HG03354 (cell line): ENCODE results near the gene RGS17.
"Not testable (repeated sequence)": the region's sequence is repeated elsewhere in the genome, so short reads cannot be mapped to it uniquely, and the experiment has no call there.

Experiments used
- ATAC-seq: cut with Tn5 transposase; IDR thresholded peaks from one replicate; pipeline ENCODE4 v1.9.1; 2021; ENCODE audit warnings: mild to moderate bottlenecking; ENCODE audit not compliant: unreplicated experiment, poor library complexity, severe bottlenecking

The RGS17 gene, protein sequence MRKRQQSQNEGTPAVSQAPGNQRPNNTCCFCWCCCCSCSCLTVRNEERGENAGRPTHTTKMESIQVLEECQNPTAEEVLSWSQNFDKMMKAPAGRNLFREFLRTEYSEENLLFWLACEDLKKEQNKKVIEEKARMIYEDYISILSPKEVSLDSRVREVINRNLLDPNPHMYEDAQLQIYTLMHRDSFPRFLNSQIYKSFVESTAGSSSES

DNA sequence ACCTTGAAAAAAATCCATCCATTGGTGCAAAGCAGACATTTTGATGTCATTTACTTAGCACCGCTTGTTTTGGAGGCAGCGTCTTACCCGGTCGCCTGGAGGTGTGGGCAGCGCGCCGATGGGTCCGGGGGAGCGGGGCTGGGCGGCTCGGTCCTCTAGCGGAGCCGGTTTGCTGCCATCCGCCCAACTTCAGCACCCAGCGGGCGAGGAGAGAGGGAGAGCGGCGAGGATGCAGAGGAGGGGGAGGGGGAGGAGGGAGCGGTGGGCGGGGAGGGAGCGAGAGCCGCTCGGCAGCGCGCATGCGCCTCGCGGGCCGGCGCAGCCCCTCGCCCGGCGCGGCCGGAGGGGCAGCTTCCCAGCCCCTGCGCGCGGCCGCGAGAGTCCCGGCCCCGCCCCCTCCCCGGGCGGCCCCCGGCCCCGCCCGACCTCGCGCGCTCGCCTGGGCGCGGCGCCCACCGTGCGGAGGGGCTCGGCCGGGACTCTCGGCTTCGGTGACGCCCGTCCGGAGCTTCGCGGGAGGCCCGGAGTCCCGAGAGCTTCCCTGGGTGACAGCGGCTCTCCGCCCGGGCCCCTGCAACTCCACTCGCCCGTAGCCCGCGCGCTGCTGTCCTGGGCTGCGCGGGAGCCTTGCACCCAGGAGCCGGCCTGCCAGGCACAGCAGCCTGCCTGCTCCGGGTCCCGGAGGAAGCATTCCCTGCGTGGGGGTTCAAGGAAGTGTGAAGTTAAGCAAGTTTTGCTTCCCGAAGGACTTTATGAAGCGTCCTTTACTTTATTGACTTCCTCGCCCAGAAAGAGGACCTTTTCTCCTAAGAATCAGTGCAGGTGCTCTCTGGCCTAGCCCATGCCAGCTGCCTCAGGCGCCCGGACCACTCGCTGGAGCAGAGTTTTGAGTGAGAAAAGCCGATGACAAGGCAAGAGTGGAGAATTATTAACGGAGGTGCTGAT lies at the start of gene RGS17:
Gene RGS17, minus strand, starts transcription at position 246 of the 945 bp plus-strand sequence. CDS start 87,264 bp downstream, outside the sequence.
- peak; percentile 60 for ATAC-seq

DNA sequence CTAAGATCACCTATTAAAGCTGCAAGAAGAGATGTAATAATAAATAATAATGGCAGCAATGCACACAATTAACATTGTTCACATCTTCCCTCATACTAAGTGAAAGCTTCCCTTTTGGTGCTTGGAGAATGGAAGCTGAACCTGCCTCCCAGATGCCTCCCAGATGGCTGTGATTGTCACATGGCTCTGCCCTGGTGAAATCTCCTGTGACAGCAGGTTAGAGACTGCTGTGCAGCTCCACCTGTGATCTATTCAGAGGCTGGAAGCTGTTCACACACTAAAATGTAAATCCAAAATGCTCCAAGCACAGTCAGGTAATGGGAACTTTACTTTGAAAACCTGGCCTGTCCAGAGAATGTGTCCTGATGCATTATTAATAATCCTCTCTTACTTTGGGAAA lies 41.7 kb upstream of the RGS17 start:
- ATAC-seq = no peak

DNA sequence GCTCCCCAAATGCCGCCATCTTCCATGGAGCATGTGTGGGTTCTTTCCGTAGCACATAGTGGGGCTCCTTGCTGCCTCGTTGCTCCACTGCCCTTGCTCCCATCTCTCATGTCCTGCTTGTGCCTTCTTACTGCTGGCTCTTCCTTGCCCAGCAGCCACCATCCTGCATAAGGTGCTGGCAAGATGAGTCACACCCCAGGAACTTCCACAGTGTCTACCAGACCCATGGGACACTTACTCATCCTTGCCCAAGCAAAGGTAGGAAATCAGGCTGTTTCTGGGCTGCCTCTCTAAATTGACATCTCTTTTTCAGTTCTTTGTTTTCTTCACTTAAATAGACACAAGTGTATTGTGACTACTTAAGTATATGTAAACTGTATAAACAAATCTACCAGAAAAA lies 39.4 kb upstream of the RGS17 start:
- ATAC-seq = no peak

- no peak for ATAC-seq
Observed at GRCh38 chr6:153167907-153168306, 36.8 kb upstream of the RGS17 start.

DNA sequence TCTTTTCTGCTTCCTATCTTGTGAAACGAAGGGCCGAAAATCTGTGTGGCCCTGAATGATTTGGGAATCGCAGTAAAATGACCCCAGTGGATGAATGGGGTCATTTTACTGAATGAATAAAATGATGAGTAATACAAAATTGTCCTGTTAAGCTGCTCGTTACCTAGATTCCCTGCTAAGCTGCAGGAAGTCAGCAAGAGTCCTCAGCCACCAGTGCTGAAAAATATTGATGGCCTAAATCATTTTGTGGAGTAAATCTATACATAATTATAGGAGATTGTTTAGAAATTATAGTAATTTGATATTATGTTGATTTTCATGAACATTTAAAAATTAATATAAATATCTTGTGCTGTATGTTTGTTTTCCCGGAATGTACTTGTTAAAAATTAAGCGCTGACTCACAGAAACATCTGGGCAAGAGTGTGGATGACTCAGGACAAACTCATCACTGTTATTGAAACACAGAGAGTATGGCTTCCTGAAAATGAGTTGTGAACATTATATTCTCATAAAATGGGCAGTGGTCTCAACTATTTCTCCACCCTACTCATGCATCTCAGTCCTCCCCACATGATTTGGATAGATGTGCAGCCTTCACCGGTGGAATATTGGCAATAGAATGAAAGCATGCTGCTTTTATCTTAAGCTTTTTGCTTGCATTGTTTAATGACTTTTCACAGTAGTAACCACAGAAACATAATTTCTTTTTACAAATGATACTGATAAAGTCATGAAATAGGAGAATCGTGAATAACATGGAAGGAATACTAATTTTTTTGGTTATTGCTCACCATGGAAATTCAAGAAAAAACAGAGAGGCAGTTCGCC lies 36.2 kb upstream of the RGS17 start:
- peak; percentile 54 for ATAC-seq

DNA sequence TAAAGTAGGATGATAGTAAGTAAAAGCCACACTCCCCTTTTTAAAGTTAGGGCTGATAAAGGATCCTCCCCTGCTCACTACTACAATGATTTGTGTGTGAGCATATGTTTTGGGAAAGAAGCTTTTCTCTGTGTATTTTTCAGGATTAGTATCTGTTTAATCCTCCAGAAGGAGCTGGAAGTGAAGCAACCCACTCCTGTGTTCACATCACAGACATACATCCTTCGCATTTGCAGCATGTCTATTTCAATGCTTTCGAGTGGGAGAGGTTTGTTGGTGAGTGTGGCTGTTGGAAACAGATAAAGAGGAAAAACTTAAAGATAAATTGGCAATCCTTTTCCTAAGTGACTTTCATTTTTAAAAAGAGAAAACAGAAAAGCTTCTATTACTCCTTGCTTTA lies 31.6 kb upstream of the RGS17 start:
- no peak for ATAC-seq

DNA sequence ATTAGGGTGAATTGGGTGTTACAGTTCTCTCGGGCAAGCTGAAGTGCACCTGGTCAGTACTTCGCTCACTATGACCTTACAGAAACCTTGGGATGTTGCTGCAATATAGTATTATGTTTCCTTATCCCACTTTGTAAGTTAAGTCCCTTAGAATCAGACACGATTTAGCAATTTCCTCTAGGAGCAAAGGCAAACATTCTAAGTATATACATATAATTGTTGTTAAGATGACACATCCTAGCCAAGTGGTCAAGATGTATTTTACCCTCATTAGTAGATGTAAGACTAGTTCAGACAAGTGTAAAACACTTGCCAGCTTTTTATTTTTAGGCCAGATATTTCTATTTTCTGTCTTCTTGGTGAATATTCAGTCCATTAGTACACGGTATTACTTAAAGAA lies 31.1 kb upstream of the RGS17 start:
- no peak for ATAC-seq

- ATAC-seq = no peak
Observed at GRCh38 chr6:153160221-153160620, 29.1 kb upstream of the RGS17 start.

DNA sequence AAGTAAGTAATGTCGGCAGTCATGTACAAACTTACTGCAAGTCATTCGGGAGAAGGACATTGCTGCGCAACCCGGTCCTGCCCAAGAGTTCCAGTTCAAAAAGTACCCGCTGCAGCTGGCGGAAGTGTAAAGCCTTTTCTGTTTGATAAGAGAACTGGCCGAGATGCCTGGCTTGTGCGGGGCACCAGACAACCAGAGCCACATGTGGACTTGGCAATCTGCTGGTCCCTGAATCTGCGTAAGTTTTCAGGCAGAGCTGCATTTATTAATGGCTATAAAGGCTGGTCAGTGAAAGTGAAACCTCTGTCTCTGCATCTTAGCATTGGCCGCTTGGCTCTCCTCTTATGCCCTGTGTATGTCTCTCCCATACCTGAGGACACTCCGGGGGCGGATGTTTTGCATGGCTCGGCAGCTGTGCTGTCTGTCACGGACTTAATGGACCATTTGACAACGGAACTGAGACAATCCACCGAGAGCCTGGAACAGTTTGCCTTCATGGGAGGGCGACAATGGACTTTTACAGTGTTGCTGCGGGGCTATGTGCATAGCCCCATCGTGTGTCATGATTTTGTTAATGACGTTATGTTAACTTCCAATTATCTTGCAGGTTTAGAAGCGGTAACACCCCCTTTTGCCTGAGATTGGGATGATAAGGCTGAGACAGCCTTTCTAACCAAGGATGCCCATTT lies 19.8 kb upstream of the RGS17 start:
- ATAC-seq = no peak

GRCh38 chr6:153150371-153150751 lies 19.3 kb upstream of the RGS17 start:
- ATAC-seq = no peak

DNA sequence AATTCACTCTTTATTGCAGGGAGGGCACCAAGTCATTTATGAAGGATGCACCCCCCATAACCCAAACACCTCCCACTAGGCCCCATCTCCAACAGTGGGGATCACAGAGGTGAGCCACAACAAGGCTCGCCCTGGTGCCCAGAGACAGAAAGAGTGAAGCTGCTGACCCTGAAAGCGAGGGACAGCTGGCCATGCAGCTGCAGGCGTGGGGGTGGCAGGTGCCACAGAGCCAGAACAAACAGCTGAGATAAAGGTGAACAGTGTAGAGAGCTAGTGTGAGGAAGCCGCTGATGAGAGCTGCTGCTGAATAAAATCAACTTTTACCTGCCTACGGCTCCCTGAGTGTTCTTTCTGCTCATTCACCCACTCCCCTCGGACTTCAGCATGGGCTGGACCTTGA lies 18.8 kb upstream of the RGS17 start:
- no peak for ATAC-seq

- no peak for ATAC-seq
Observed at GRCh38 chr6:153146413-153146812, 15.3 kb upstream of the RGS17 start.

DNA sequence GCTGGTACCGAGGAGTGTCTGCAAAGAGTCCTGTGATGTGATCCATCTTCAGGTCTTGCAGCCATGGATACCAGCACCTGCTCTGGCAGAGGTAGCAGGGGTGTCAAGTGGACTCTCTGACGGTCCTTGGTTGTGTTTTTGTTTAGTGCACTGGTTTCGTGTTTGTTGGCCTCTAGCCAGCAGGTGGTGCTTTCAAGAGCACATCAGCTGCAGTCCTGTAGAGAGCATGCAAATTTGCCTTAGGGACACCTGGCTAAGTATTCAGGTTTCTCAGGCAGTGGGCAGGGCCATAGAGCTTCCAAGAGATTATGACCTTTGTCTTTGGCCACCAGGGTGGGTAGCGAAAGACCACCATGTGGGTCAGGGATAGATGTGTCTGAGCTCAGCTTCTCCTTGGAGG lies 14.5 kb upstream of the RGS17 start:
- ATAC-seq = no peak

- no peak for ATAC-seq
Observed at GRCh38 chr6:153143200-153143599, 12.1 kb upstream of the RGS17 start.

- no peak for ATAC-seq
Observed at GRCh38 chr6:153140299-153140698, 9.2 kb upstream of the RGS17 start.

DNA sequence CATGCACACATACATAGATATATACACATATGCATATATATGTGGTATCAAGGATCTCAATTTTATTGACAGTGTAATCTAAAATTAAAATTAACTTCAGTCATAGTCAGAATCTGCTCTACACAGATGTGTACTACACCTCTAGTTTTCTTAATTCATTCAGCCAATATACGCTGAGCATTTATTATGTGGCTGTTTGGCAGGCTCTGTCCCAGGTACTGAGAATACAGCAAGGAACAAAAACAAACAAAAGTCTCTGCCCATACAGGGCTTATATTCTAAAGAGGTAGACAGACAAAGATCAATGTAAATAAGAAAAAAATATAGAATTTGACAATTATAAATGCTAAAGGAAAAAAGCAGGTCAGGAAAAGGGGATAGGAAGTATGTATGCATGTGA lies 7.8 kb upstream of the RGS17 start:
- ATAC-seq = no peak

- ATAC-seq = no peak
Observed at GRCh38 chr6:153135681-153136080, 4.6 kb upstream of the RGS17 start.

GRCh38 chr6:153133667-153134066 lies 2.6 kb upstream of the RGS17 start:
- not testable (repeated sequence) for ATAC-seq

GRCh38 chr6:153130515-153131036 lies 506 bp downstream of the RGS17 start:
- peak; percentile 23 for ATAC-seq
